Germinal center (tissue), 1 donor: Measurements from ENCODE around the gene TUBGCP3.

Source experiments
- DNase-seq: peaks from one replicate; pipeline ENCODE4 v3.0.0; 2012; ENCODE audit warnings: mixed read lengths, low spot score

The TUBGCP3 gene

DNA sequence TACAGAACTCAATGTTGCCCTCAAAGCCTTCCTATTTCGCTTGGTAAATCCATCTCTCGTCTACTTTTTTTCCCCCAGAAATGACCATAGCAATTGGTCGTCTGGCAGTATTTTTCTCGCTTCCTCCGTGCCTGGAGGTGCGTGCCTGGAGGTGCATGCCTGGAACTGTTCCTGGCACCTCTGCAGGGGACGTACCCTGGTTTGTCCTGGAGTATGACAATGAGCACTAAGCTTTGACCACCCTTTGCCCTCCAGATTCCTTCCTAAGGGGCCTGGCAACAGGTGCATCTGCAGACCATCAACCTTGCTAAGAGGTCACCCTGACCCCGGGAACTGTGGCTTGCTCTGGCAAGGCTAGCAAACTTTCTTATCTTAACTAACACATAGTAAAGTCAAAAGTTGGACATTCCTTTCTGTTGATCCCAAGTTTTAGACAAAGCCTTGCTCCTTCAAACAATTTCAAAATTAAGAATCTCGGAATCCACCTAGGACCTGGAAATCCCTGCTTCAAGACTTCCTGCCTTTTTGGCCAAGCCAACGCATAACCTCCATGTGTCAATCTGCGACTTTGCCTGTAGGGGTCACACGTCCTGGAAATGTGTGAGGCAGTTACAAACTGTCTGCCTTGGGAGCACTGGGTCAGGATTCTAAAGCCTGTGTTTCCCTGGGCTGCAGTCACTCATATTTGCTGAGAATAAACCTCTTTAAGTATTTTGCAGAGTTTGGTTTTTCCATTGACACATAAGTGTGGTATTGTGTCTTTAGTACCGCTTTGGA lies 28.8 kb upstream of the TUBGCP3 start:
- DNase-seq, result peak; percentile 37

DNA sequence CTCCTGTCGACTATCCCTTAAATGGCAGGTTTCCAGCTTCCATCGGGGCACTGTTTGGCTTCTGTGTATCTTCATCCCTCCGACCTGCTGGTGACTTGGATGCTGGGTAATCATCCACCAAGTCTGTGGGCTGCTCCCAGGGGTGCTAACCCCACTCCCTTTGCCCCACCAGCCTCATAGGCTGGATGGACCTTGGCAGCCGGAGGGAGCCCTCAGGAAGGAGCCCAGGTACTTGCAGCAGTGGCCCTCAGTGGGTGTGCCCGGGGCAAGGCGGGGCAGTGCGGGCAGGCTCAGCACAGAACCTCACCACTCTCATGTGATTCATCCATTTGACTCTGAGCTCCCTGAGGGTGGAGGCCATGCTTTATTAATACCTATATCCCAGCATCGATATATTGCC lies 27.4 kb upstream of the TUBGCP3 start:
- DNase-seq, result no peak

DNA sequence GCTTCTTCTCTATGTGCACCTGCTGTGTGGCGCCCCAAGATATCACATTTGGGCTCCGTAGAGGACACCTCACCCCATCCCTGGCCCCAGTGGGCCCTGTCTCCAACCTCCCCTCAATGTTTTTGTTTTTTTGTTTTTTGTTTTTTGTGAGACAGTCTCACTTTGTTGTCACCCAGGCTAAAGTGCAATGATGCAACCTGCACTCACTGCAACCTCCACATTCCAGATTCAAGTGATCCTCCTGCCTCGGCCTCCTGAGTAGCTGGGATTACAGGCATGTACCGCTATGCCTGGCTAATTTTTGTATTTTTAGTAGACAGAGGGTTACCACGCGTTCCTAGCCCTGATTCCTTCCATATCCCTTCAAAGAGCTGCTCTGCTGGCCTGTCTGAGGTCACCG lies 26.9 kb upstream of the TUBGCP3 start:
- no peak for DNase-seq

DNA sequence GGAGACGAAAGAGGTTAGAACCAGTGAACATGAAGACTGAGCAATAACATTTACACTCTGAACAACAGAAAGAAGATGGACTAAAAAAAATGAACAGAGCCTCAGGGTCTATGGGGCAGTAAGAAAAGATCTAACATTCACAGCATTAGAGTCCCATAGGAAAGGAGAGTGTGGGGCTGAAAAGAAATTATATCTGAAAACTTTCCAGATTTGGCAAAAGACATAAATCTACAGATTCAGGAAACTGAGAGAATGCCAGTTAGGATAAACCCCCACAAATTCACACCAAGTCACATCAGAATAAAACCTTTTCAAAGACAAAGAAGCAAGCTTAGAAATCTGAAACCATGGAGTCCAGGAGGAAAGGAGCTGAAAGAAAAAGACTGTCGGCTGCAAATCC lies 20.3 kb upstream of the TUBGCP3 start:
- DNase-seq, result no peak

DNA sequence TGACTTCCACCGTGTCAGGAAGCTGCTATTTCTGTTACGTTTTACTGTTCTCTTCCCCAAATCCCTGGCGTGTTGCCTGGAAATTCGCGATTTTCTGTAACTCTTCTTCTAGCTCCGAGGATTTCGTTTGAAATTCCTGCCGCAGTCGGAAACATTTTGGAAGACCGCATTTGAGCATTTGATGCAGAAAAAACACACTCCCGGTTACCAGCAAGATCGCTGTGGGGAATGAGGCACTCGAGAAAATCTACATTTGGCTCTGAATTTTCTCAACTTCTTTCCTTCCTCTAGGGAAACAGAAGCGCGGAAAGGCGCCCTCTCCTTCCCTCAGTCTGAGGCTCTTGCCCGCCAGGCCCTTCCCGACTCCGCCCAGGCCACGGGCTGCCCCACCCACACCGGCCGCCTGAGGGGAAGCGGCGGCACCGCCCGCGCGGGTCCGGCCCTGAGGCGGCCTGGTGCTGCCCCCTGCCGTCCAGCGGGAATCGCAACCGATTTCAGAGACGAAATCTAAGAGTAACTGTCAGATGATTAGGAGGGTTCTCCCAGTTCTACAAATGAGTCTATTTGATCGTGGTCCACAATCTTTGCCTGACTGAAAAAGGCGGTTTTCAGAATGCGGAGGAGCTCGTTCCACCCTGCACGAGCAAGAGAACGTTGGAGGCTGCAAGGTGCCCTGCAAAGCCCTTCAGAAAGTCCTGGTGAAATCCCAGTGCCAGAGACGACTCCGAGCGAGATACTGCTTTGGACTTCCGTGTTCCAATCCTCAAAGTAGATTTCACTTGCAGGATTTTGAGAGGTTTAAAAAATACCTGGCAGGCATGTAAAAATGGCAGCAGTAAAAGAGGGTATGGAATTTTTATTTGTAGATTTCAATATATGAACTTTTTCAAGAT lies 18.4 kb upstream of the TUBGCP3 start:
- DNase-seq, result peak; percentile 93

DNA sequence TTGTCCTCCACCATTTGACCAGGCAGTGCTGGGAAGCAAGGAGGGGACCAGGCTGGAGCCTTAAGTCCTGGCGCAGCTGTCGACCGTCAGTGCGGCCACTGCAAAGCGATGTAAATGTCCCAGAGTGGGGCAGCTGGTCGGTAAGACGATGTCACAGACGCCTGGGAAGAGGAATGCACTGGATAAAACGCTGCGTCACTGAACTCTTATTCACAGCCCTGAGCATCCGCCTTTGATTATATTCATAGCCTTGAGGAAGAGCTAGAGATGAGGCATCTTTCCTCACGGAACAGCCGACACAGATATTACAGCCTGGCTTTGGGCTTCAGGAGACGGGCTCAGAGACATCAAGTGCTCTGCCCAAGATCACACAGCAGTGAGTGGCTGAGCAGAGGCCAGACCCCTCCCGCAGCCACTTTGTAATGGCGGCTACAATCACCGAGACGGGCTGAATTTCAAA lies 17.6 kb upstream of the TUBGCP3 start:
- DNase-seq, result no peak

DNA sequence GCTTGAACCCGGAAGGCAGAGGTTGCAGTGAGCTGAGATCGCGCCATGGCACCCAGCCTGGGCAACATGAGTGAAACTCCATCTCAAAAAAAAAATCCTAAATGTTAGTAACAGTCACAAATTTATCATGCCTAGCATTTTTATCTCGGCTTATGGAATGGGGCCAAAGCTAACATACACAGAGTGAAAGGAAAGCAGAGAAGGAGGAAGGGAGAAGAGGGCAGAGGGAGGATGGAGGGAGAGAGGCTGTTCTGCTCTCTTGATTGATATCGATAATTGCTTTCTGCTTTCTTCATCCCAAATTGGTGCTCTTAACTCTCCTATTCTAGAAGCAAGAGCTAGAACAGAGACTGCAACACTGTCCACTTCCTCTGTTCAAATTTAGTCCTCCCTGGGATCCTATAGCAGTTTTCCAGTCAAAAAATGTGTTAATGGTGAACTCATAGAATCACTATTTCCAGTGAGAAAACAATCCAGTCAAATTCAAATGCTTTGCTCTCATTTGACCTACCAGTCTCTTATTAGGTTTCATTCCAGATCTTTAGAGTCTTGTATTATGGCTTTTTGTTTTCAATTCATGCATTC lies 15.8 kb upstream of the TUBGCP3 start:
- no peak for DNase-seq

DNA sequence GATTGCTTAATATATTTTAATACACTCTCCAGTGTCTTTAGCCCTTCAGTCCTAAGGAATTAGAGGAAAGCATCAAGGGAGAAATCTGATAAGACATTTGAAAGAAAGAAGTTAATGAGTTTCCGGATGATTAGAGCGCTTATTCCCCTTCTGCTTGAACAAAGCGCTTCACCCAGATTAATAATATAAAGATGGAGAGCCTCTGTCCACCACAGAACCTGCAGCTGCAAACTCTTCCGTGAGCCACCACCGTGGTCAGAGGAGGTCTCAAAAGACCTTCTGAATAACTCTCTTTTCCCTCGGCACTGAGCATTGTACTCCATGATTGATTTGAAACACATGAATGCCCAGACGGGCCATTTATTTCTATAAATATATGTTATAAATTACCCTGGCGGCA lies 14.2 kb upstream of the TUBGCP3 start:
- no peak for DNase-seq

DNA sequence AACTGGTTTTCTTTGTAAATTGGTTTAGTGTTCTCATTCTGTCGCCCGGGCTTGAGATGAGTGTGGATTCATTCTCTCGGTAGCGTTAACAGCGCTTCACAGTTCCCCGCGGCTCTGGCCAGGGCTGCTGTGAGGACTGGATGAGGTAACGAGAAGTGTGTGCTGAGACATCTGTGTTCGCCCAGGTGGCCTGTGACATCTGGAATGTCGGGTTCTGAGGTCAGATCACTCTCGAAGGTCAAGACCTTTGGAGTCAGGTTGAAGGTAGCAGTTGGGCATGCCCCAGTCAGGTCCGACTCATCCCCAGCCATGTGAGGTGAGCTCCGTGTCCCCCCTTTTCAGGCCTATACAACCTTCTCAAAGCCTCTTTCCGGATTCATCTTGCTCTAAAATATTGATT lies 13.4 kb upstream of the TUBGCP3 start:
- no peak for DNase-seq

DNA sequence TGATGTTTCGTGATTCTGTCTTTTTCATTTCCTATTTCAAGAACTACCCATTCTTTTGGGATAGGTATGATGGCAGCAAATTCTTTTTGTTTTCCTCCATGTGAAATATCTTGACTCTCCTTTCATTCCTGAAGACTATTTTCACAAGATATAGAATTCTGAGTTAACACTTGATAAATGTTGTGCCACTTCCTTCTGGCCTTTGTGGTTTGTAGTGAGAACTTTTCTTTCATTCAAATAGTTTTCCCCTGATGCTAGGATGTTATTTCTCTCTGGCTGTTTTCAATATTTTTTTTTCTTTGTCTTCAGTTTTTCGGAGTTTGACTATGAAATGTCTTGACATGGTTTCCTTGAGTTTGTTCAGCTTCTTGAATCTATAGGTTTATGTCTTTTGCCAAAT lies 8.3 kb upstream of the TUBGCP3 start:
- DNase-seq, result no peak

DNA sequence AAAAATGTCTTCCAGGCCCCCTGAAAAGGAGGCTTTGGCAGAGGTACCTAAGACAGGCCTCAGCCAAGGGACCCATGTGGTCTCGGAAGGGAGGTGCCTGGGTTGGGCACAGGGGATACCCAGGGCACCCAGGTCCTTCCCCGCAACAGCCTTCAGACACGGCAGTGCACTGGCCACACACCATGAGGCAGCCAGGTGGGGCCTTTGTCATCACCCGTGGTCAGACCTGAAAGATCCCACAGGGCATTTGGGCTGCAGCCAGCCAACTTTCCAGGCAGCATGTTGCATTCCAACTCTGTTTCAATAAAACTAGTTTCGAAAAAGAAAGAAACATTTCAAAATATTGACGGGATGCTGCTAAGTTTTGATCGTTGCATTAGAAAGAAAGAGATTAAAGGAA lies 4.7 kb upstream of the TUBGCP3 start:
- no peak for DNase-seq

DNA sequence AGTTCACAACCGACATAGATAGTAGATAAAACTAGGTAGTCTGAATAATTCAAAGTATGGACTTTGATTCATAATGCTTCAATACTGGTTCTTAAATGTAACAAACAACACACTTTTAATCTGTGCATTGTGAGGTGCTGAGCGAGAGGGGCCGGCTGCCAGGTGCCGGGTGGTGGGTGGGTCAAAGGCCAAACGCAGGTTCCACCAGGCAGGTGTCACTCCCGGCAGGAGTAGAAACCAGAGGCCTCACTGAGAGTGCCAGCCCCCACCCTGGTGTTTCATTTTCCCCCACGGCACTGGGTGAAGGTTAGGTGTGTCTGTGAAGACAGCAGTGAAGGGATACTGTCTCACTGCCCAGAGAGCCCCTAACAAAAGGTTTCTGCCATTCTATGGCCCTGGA lies 4.2 kb upstream of the TUBGCP3 start:
- DNase-seq, result no peak

DNA sequence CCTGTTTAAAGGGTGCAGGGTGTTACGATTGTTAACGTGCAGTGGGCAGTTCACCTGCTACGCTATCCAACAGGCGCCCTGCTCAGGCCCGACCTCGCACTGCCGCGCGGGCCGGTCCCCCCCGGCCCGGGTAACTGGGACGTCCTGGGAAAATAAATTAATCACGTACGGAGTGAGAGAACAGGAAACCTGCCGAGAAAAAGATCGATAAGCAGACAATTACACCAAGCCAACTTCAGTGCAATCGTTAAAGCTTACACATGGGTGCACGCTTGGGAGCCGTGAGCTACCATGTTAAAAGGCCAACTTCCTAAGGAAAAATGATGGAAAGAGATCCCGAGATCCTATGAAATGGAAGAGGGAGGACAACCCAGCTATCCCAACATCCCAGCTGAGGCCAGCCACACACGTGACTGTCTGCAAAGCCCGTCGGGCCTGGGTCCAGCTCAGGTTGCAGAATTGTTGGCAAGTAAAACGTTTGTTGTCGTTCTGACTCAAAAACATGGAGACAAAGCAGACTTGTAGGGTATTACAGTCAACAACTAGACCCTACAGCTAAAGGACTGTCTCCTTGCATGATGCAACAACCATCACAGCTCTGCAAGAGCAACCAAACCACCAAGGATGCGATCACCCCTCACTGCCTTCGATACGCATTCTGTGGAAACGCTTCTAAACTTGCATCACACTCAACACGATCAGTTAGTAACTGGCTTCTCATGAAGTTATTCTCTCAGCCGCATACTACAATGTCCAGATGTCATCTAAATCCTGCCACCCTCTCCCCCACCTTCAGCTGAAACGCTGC lies 741 bp upstream of the TUBGCP3 start:
- no peak for DNase-seq

DNA sequence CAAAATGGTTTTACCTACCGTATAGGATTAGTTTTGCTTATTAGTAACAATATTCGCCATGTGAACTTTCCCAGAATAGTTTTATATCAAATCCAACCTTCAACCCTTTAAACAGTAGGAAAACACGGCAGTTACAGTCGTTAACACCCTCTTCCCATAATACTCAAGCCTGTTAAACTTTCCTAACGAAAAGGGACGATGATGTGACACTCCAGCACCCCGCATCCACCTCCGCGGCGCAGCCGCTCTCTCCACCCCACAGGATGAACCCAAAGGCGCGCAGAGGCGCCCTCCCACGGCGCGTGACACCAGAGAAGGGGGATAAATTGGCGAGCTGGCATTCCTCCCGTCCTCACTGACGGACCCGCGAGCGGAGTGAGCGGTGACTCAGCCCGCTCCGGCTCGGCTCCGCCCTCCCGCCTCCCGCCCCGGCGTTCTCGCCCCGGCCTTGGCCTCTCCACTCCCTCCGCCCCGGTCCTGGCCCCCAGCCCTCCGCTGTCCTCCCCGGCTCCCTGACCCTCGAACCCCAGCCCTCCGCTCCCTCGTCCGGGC lies 665 bp downstream of the TUBGCP3 start:
- DNase-seq, result peak; percentile 79

DNA sequence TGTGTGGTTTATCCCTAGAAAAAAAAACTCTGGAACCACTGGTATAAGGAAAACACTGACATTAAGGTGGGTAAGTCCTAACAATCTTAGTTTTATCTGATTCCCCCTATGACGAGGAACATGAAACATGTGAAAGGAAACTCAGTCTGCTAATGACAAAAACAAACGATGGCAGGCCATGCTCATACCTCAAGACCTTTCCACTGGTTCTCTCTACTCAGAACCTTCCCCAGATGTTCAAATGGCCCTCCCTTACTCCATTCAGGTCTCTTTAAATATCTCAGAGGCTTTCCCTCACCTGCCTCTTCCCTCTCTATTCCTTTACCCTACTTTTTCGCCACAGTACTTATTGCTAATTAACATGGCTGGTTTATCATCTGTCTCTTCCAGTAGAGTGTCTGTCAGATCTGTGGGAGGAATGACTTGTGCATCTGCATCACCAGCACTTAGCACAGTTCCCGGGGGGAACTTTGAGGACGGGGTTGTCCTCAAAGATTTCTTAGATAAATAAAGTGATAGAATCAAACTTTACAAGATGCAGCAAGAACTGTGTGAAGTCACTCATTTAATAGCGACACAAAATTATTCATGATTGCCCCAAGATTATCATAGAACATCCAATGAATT lies 1.5 kb downstream of the TUBGCP3 start:
- DNase-seq, result no peak

DNA sequence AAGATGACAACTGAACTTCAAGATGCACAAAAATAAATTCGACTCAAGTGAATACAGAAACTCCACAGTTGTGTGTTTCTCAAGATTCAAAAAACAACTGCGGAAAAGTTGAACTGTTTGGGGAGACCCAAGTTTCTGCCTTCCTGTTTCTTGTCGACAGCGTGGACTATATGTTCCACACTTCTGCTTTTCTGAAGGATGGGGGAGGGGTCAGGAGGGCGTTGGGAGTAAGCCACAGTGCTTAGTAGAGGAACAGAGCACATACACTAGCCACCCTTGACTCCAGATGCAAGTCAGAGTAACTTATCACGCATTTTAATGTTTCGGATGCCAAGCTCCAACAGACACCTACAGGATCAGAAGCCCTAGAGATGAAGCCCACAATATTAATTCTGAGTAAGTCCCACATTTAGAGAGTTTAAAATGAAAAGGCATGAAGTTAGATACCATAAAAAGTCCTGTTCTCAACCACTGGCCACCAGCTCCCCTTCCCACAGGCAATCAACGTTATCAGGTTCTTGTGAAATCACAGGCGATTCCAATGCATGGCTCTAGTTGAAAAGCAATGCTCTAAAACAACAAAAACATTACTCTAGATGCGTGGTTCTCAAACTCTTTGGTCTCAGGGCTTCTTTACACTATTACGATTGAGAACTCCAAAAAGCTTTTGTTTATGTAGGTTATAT lies 4.2 kb downstream of the TUBGCP3 start:
- DNase-seq, result peak; percentile 76

DNA sequence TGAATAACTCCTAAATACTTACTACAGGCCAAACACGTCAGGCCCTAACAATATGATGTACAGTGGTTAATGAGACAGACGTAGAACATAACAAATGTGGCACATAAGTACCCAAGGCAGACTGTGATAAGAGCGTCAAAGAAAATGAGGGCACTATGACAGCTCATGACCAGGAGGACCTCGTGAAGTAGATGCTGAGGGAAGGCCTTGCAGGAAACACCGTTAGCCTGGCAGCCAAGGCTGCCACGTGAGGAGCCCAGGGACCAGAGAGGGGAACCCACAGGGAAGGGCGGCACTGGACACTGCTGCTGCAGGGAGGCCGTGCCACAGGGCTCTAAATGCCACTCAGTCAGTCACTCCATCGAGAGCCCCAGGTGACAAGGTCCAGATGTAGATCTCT lies 5.7 kb downstream of the TUBGCP3 start:
- no peak for DNase-seq

DNA sequence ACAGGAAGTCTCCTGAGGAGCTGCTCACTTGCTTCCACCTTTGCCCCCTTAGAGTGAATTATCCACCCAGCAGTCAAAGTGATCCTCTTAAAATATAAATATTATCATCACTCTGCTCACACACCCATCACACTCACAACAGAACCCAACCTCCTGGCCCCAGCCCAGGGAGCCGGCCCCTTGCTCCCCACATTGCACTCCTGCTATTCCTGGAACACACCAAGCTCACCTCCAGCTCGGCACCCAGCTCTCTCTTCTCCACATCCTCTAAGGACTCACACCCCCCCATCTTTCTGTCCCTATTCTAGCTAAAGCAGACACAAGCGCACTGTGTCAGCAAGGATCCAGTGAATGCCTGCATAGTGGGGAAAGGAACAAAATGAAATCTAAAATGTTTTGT lies 7.0 kb downstream of the TUBGCP3 start:
- no peak for DNase-seq

DNA sequence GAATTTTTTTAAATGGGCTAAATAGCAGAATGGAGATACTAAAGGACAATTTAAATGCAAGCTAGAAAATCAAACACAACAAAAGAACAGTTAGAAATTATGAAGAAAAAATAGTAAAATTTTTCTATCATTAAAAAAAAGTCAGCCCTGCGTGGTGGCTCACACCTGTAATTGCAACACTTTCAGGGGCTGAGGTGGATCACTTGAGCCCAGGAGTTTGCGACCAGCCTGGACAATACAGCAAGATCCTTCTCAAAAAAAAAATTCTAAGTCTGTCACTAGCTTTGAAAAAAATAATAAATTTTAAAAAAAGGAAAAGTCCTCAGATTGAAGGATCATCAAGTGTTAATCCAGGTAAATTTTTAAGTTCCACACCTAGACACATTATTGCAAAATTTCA lies 7.7 kb downstream of the TUBGCP3 start:
- DNase-seq, result no peak

DNA sequence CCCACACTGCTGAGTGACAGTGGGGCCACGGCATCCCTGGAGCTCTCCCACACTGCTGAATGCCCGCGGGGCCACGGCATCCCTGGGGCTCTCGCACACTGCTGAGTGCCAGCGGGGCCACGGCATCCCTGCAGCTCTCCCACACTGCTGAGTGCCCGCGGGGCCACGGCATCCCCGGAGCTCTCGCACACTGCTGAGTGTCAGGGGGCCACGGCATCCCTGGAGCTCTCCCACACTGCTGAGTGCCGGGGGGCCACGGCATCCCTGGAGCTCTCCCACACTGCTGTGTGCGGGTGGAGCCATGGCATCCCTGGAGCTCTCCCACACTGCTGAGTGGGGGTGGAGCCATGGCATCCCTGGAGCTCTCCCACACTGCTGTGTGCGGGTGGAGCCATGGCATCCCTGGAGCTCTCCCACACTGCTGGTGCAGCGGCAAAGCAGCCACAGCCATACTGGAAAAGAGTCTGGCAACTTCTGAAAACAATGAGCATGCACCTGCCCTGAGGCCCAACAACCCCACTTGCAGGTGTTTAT lies 8.6 kb downstream of the TUBGCP3 start:
- DNase-seq, result no peak
